Prostate gland (tissue), 2 donors: ENCODE measurements around the gene SPRY2.

ENCODE experiments used
- CTCF ChIP-seq, 4 experiments: fragments of 200-600 bp in 2 of 4; fragments of 450-650 bp in 2 of 4; sonication (generic) in 2 of 4; IDR thresholded peaks; 1 replicate in 3 of 4; 2 replicates in 1 of 4; pipeline ENCODE4 v1.5.1; 2016 to 2019; ENCODE audit warnings: antibody characterized with exemption in 4 of 4, mild to moderate bottlenecking in 2 of 4, moderate library complexity in 2 of 4
- POLR2A ChIP-seq: fragments of 450-650 bp; IDR thresholded peaks from one replicate; pipeline ENCODE4 v1.6.1; 2016; ENCODE audit warnings: antibody characterized with exemption, mild to moderate bottlenecking

- TF ChIP-seq CTCF (IDR thresholded peaks at IDR 0.05): no peak
- TF ChIP-seq POLR2A: no peak
Observed at GRCh38 chr13:80386002-80386401, 45.1 kb upstream of the SPRY2 start.
